Heart right ventricle (tissue), 16 donors: ENCODE data around the gene RASL12. TPM values are rescaled to one million over a fixed set of nuclear protein-coding genes. Genes with fewer than 3 reads are reported as not detected.

ENCODE experiments used
- ATAC-seq, 8 donors: fragments of 200-7000 bp; cut with Tn5 transposase; one replicate each; pipeline ENCODE4 v1.9.1; 2020; ENCODE audit warnings: mild to moderate bottlenecking in 8 of 8, moderate library complexity in 8 of 8, moderate number of reproducible peaks in 1 of 8
- DNase-seq, 2 donors: peaks; one replicate each; pipeline ENCODE4 v3.0.0-alpha.2; 2020
- H3K27ac ChIP-seq, 10 donors: fragments of 200-600 bp; sonication (generic) in 2 of 10; one replicate each; pipeline versions ENCODE4 v1.5.0 to v1.8.0; 2020 to 2022; ENCODE audit warnings: mild to moderate bottlenecking in 3 of 10
- H3K27me3 ChIP-seq, 7 donors: fragments of 200-600 bp; one replicate each; pipeline ENCODE4 v1.8.0; 2021 to 2022; ENCODE audit warnings: mild to moderate bottlenecking in 2 of 7
- H3K36me3 ChIP-seq, 9 donors: fragments of 200-600 bp; sonication (generic) in 1 of 9; one replicate each; pipeline versions ENCODE4 v1.5.0 to v1.8.0; 2020 to 2022; ENCODE audit warnings: mild to moderate bottlenecking in 2 of 9
- H3K4me1 ChIP-seq, 9 donors: fragments of 200-600 bp; sonication (generic) in 1 of 9; one replicate each; pipeline versions ENCODE4 v1.5.0 to v1.8.0; 2020 to 2022; ENCODE audit warnings: mild to moderate bottlenecking in 4 of 9
- H3K4me3 ChIP-seq, 10 donors: fragments of 200-600 bp; sonication (generic) in 2 of 10; one replicate each; pipeline versions ENCODE4 v1.5.0 to v1.8.0; 2020 to 2022; ENCODE audit warnings: mild to moderate bottlenecking in 7 of 10, moderate library complexity in 2 of 10
- H3K9me3 ChIP-seq, 11 donors: fragments of 200-600 bp in 10 of 11; sonication (generic) in 2 of 11; one replicate each; pipeline versions ENCODE4 v1.5.0 to v1.8.0; 2013 to 2022; ENCODE audit warnings: mild to moderate bottlenecking in 2 of 11, control low read depth in 1 of 11, moderate library complexity in 1 of 11
- WGBS, 2 donors: extraction: QIAGEN DNeasy Blood & Tissue Kit; methylation state at CpG; one replicate each; pipeline ENCODE4 v1.1.7; 2013; ENCODE audit warnings: inconsistent platforms in 1 of 2; 5-methylcytosine and 5-hydroxymethylcytosine counted together
- intact Hi-C, 10 donors: fragments of 100-400 bp; cut with DNase I; formaldehyde crosslinking; loops; one replicate each; pipeline versions ENCODE4 v1.11.1 to v1.14.2; 2022
- polyA plus RNA-seq, 2 donors: library from polyadenylated mRNA; stranded (reverse); fragments of 200-250 nt; gene quantifications; one replicate each; pipeline ENCODE4 v1.2.3, GENCODE V29; 2013
- total RNA-seq, 10 donors: library from RNA; stranded (reverse); fragmentation: NEBNext Ultra II Directional in 3 of 10; extraction: Animal tissue kit (Norgen Biotek cat#: 25700) in 3 of 10; gene quantifications; one replicate each; pipeline versions ENCODE4 v1.2.1 to v1.2.4, GENCODE V29; 2021 to 2023
- TF ChIP-seq, protein P1 (sequence below), 9 donors: fragments of 200-600 bp; sonication (generic) in 2 of 9; IDR thresholded peaks; one replicate each; pipeline versions ENCODE4 v1.5.0 to v1.8.0; 2021 to 2022; ENCODE audit warnings: antibody characterized with exemption in 9 of 9, mild to moderate bottlenecking in 5 of 9, moderate library complexity in 1 of 9
- donor health status: Arrhythmogenic right ventricular cardiomyopathy.
- donor health status: ischemic (EF 13 %, LVEDD 7.1; RV severe dilation, severe dysfunction).
- donor health status: healthy with polysubstance abuse.
- donor health status: DM: no; HTN: yes; CAD: no.
- donor health status: DM: no; HTN: no; CAD: no.
- donor health status: ischemic (EF 25% LVEDD 6.9; RV normal size, moderate dysfunction).
- donor health status: ischemic (EF 25% LVEDD 5.7; RV mildly dilated, moderate dysfunction).
- donor health status: healthy.
- donor health status: DM: yes; HTN: yes; CAD: no.
- donor health status: Ischemic cardiomyopathy.
- donor health status: ischemic (EF 35%, LVEDD 5.7; RV mildly dilated, moderate dysfunction).
- donor health status: nonischemic (EF 11% LVEDD 7.7; RV severe dilation, severe dysfunction).
- donor health status: DM: yes; HTN: yes; CAD: no.
- donor health status: PGD.
- donor health status: ischemic (EF 29% LVEDD 5.4; RV normal size, mild dysfunction).
- donor health status: nonischemic (EF 23%, LVEDD 6.1; RV moderate dilation, normal function).

The RASL12 gene
- total and polyA plus RNA-seq, 12 donors = 4.4 to 20.1 (median 12.9) TPM

DNA sequence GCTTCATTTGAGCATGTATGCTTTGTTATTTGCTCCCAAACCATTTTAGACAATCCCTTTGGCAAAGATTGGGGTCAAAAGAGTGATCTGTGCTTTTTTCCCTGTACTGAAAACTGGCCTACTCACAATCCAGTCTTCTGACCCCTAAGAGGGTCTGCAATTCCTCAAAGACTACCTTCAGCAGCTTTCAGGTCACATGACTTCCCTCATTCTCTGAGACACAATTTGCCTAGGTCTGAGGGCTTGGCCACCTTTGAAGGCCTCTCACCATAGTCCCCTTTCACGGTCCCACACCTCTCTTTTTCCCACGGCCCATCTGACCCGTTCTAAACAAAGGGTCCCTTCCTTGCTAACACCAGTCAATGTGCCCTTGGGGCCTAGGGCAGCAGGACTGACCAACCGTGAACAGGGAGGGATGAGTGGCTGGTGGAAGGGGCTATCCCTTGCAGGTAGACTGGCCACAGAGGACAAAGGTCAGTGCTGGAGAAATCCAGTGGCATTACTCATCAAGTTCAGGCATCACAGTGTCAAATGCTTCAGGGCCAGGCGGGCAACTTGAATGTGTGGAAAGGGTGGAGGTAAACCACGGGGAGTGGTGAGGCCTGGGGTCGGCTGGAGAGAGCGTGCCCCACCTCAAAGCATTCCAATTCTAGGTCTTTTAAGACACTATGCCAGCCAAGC is 10.8 kb downstream of the RASL12 start:
- intact Hi-C loops = loop anchor here in 4 of 10 donors (5.0 to 10.0 kb wide), 4 partner anchors 40 to 228 kb away; partner anchors contain the start of gene PARP16 (in 1 of the 4)
- ATAC-seq (no peak), DNase-seq (no peak)
- H3K4me3 ChIP-seq = no peak overlapping the region
- no peaks in the 10 kb centered on the region for H3K9me3 ChIP-seq
- TF ChIP-seq, protein P1, sequence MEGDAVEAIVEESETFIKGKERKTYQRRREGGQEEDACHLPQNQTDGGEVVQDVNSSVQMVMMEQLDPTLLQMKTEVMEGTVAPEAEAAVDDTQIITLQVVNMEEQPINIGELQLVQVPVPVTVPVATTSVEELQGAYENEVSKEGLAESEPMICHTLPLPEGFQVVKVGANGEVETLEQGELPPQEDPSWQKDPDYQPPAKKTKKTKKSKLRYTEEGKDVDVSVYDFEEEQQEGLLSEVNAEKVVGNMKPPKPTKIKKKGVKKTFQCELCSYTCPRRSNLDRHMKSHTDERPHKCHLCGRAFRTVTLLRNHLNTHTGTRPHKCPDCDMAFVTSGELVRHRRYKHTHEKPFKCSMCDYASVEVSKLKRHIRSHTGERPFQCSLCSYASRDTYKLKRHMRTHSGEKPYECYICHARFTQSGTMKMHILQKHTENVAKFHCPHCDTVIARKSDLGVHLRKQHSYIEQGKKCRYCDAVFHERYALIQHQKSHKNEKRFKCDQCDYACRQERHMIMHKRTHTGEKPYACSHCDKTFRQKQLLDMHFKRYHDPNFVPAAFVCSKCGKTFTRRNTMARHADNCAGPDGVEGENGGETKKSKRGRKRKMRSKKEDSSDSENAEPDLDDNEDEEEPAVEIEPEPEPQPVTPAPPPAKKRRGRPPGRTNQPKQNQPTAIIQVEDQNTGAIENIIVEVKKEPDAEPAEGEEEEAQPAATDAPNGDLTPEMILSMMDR (IDR thresholded peaks at IDR 0.05) = no peak
- peaks cover 0 to 47% (median 0%) of the 10 kb centered on the region in 9 donors for H3K36me3 ChIP-seq
- no peaks in the 10 kb centered on the region for H3K27me3 ChIP-seq
- WGBS, 2 donors = 86 to 87% methylated on average over 8 of the region's 8 CpGs
- no peak overlapping the region for H3K27ac ChIP-seq
- peaks cover 9 to 61% (median 32%) of the 10 kb centered on the region in 9 donors for H3K4me1 ChIP-seq

DNA sequence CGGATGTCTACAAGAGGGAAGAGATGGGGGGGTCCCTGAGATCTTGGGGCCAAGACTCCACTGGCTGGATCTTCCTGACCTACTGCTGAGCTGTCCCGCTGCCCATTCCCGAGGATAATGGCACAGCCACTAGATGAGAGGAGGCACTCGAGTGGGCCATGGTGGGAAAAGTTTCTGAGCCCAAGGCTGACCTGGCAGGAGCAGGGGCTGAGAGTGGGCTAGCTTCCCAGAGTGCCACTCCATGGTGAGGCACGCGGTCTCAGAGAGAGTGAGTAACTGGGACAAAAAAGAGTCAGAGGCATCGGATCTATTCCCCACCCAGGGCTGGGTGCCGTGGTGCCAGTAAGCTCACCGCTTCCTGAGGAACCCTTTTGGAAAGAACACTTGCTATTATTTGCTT is 11.7 kb downstream of the RASL12 start:
- H3K36me3 ChIP-seq = peaks cover 0 to 47% (median 0%) of the 10 kb centered on the region in 9 donors
- peaks cover 8 to 53% (median 31%) of the 10 kb centered on the region in 9 donors for H3K4me1 ChIP-seq
- no peak overlapping the region for H3K4me3 ChIP-seq
- 74 to 84% methylated on average over 9 of the region's 9 CpGs for WGBS, 2 donors
- H3K9me3 ChIP-seq = no peaks in the 10 kb centered on the region
- DNase-seq (no peak), ATAC-seq (no peak)
- no peaks in the 10 kb centered on the region for H3K27me3 ChIP-seq
- TF ChIP-seq, protein P1 (IDR thresholded peaks at IDR 0.05) = no peak
- H3K27ac ChIP-seq = peak overlapping the region in 3 of 10 donors; percentile 14 to 70 (median 46)
- intact Hi-C loops = loop anchor here in 4 of 10 donors (5.0 to 10.0 kb wide), 4 partner anchors 41 to 229 kb away; partner anchors contain the start of gene PARP16 (in 1 of the 4)

DNA sequence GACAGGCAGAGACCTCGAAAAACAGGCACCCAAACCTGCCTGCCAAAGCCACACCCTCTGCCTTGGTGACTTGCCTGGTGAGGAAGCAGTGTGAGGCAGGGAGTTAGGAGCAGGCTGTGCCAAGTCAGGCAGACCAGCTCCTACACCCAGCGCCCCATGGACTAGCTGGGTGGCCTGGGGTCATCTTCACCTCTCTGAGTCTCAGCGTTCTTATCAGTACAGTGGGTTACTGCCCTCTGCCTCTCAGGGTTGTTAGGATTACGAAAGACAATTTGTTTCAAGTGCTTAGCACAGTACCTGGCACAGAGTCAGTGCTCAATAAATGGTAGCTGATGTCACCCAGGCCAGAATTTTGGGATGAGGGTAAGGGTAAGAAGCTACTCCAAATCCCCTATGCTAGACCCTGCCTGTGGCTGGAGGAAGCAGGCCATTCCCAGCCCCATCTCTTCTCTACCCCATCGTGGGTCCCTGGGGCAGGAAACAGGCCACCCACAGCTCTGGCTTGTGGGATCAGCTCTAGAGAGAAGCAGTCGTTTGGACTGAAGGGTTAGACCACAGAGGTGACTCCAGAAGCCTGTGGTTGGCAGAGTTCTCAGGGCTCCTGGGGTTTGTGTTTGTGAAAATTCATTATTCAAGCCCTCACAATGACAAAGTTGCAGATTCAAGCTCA is 12.5 kb downstream of the RASL12 start:
- Histone ChIP-seq H3K9me3 (no peaks in the 10 kb centered on the region), H3K27ac (peak overlapping the region in 8 of 10 donors; percentile 26 to 70 (median 44)), H3K4me1 (peaks cover 2 to 45% (median 27%) of the 10 kb centered on the region in 9 donors), H3K36me3 (peaks cover 0 to 43% (median 0%) of the 10 kb centered on the region in 9 donors), H3K4me3 (no peak overlapping the region), H3K27me3 (no peaks in the 10 kb centered on the region)
- ATAC-seq (peak in 7 of 8 donors; percentile 9 to 71 (median 19)), DNase-seq (peak in 1 of 2 donors; percentile 39)
- whole genome bisulfite sequencing, 2 donors = 37 to 41% methylated on average over 6 of the region's 6 CpGs
- intact Hi-C loops = loop anchor here in 7 of 10 donors (2.0 to 10.0 kb wide), 8 partner anchors 21 to 229 kb away; partner anchors contain the start of genes KBTBD13 (in 1 of the 7) and PARP16 (in 1 of the 7)
- TF ChIP-seq, protein P1 (IDR thresholded peaks at IDR 0.05) = no peak
